ENCODE results near the gene IL22. TPM values are rescaled to one million over a fixed set of nuclear protein-coding genes. Genes with fewer than 3 reads are reported as not detected.
"Not testable (repeated sequence)": the region's sequence is repeated elsewhere in the genome, so short reads cannot be mapped to it uniquely, and the experiment has no call there.

The IL22 gene
- polyA plus RNA-seq, 1 experiment, result not detected

DNA sequence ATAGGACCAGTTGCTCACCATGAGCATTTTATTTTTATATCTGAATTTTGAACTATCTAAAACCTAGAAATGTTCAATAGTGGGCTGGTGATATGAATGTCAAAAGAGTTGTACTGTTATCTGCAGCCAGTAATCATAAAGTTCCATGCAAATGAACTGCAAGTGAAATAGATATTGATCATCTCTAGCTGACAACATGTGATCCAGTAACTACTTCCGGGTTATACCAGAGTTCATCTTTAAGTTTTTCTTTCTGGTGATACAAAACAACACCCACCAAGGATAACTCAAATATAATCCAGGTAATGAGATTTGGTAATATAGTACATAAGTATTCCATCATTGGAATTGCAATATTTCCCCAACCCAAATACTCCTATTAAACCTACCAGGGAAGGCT is 31.9 kb downstream of the IL22 start:
- no peak for DNase-seq (ENCODE audit: low read depth)
- peaks cover 1% of the 10 kb centered on the region for H3K27me3 ChIP-seq (ENCODE audit: control insufficient read depth, insufficient read depth, low read length)
- ChIA-PET CTCF (interaction anchor here (0.9 to 6.1 kb wide), 4 partner anchors 11 to 136 kb away, joined by 3 to 88 read pairs (median 16); no protein-coding TSS in a partner anchor), POLR2A (no interaction called here)
- H3K36me3 ChIP-seq (ENCODE audit: control insufficient read depth, insufficient read depth, low read length), result no peaks in the 10 kb centered on the region
- H3K4me3 ChIP-seq (ENCODE audit: low read depth, low read length), result no peak overlapping the region
- TF ChIP-seq, protein P1, sequence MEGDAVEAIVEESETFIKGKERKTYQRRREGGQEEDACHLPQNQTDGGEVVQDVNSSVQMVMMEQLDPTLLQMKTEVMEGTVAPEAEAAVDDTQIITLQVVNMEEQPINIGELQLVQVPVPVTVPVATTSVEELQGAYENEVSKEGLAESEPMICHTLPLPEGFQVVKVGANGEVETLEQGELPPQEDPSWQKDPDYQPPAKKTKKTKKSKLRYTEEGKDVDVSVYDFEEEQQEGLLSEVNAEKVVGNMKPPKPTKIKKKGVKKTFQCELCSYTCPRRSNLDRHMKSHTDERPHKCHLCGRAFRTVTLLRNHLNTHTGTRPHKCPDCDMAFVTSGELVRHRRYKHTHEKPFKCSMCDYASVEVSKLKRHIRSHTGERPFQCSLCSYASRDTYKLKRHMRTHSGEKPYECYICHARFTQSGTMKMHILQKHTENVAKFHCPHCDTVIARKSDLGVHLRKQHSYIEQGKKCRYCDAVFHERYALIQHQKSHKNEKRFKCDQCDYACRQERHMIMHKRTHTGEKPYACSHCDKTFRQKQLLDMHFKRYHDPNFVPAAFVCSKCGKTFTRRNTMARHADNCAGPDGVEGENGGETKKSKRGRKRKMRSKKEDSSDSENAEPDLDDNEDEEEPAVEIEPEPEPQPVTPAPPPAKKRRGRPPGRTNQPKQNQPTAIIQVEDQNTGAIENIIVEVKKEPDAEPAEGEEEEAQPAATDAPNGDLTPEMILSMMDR (IDR thresholded peaks at IDR 0.05; ENCODE audit: insufficient read depth, low read depth, low read length), result no peak

DNA sequence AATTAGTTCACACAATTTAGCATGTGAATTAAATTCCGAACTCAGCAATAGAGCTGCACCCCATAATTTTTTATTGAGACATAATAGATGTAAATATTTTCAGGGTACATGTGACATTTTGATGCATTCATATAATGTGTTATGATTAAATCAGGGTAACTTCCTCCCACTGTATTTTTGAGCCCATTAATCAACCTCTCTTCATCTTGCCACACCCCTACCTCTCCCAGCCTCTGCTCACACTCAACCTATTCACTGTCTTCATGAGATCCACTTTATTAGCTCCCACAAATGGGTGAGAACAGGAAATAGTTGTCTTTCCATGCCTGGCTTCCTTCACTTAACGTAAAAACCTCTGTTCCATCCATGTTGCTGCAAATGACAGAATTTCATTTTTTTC is 42.5 kb downstream of the IL22 start:
- POLR2A ChIA-PET, result no interaction called here
- no peak for DNase-seq (ENCODE audit: low read depth)
- no peaks in the 10 kb centered on the region for H3K36me3 ChIP-seq (ENCODE audit: control insufficient read depth, insufficient read depth, low read length)
- H3K4me3 ChIP-seq (ENCODE audit: low read depth, low read length), result no peak overlapping the region
- peaks cover 10% of the 10 kb centered on the region for H3K27me3 ChIP-seq (ENCODE audit: control insufficient read depth, insufficient read depth, low read length)
- CTCF ChIA-PET, result interaction anchor here (0.7 kb wide), 1 partner anchor 102 kb away, joined by 4 read pairs; no protein-coding TSS in a partner anchor
- TF ChIP-seq, protein P1 (IDR thresholded peaks at IDR 0.05; ENCODE audit: insufficient read depth, low read depth, low read length), result no peak

DNA sequence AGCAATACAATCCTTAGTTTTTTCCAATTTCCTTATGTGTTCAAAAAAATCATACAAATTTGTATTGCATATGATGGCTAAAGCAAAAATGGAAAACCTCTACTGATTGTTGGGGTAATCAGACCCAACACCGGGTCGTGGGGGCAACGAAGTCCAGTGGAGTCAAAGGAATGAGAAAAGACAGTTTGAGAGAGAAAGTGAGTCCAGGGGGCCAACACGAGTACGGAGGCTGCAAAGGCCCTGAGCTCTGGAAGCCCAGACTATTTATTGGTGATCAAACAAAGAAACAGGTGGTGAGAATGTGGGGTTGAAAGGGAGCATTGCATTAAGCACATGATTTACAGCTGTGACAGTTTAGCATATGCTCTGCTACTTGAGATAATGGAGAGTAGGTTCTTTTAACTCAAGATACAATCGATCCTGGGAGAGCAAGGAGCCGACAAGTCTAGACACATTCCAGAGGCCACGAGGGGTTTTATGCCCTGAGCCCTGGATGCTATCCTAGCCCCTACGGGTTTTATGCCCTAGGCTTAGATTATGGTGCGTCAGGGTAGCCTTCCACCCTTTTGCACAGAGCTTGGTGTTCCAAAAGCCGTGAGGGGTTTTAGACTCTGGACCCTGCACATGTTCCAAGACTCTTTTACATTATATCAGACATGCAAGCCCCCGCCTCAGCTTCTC is 44.2 kb downstream of the IL22 start:
- POLR2A ChIA-PET; DNase-seq (ENCODE audit: low read depth); H3K4me3 ChIP-seq (ENCODE audit: low read depth, low read length); H3K36me3 ChIP-seq (ENCODE audit: control insufficient read depth, insufficient read depth, low read length): not testable (repeated sequence)
- CTCF ChIA-PET, result interaction anchor here (0.6 kb wide), 1 partner anchor 1130 kb away, joined by 3 read pairs; no protein-coding TSS in a partner anchor
- H3K27me3 ChIP-seq (ENCODE audit: control insufficient read depth, insufficient read depth, low read length), result peaks cover 10% of the 10 kb centered on the region

DNA sequence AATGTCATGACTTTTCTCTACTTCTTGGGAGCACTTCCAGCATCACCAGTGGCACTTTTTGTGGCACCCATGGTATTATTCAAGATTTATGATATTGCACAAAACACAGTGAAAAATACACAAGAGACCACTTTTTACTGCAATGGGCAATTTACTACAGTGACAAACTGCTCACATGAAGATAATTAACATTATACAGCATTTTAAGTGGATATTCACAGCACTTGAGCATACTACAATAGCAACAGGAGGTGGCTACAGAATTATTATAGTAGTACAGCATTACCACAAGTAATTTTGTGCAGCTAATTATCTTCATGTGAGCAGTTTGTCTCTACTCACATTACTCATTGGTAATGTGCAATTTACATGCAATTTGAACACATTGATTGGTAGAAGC is 46.1 kb downstream of the IL22 start:
- H3K4me3 ChIP-seq (ENCODE audit: low read depth, low read length), result no peak overlapping the region
- CTCF ChIA-PET, result no interaction called here
- H3K36me3 ChIP-seq (ENCODE audit: control insufficient read depth, insufficient read depth, low read length), result no peaks in the 10 kb centered on the region
- DNase-seq (ENCODE audit: low read depth), result no peak
- H3K27me3 ChIP-seq (ENCODE audit: control insufficient read depth, insufficient read depth, low read length), result peaks cover 13% of the 10 kb centered on the region
- POLR2A ChIA-PET, result no interaction called here
- TF ChIP-seq, protein P1 (IDR thresholded peaks at IDR 0.05; ENCODE audit: insufficient read depth, low read depth, low read length), result no peak

DNA sequence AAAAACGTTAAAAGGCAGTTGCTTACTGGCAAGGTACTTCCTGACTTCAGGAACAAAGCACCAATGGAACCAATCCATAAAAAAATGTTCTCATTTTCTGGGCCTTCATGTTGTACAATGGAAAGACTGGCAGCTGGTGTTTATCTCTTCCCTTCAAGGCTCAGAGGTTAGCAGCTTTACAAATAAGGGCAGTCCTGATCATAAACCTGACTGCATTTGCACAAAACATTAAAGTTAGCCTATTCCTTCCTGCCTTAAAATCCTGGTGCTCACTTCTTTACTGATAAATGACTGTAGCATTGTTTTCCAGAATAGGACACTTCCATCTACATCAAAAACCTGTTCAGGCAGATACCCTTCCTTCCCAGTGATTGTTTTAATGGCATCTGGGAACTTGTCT is 47.0 kb downstream of the IL22 start:
- ChIA-PET CTCF (interaction anchor here (1.3 kb wide), 1 partner anchor 16 kb away, joined by 6 read pairs; no protein-coding TSS in a partner anchor), POLR2A (no interaction called here)
- Histone ChIP-seq H3K4me3 (ENCODE audit: low read depth, low read length) (no peak overlapping the region), H3K36me3 (ENCODE audit: control insufficient read depth, insufficient read depth, low read length) (no peaks in the 10 kb centered on the region), H3K27me3 (ENCODE audit: control insufficient read depth, insufficient read depth, low read length) (peaks cover 13% of the 10 kb centered on the region)
- no peak for DNase-seq (ENCODE audit: low read depth)
- TF ChIP-seq, protein P1 (IDR thresholded peaks at IDR 0.05; ENCODE audit: insufficient read depth, low read depth, low read length), result no peak

DNA sequence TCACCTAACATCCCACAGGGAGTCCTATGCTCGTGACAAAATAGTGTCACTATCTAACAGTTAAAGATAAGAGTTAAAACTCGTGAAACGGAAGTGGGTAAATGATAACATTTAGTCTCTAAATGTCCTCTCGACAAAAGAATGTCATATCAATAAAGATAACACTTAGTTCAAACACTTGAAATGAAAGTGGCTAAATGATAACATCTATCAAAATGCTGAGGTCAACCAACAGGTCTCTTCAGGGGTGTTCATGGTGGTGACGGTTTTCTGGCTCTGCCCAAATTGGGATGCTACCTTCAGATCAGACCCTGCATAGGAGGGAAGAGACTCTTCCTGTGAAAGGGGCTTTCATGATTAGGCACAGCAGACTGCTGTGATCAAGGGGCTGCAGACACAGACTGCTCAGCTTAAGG is 49.9 kb downstream of the IL22 start:
- no peak for DNase-seq (ENCODE audit: low read depth)
- Histone ChIP-seq H3K27me3 (ENCODE audit: control insufficient read depth, insufficient read depth, low read length) (peaks cover 14% of the 10 kb centered on the region), H3K36me3 (ENCODE audit: control insufficient read depth, insufficient read depth, low read length) (no peaks in the 10 kb centered on the region), H3K4me3 (ENCODE audit: low read depth, low read length) (no peak overlapping the region)
- ChIA-PET POLR2A (no interaction called here), CTCF (no interaction called here)
- TF ChIP-seq, protein P1 (IDR thresholded peaks at IDR 0.05; ENCODE audit: insufficient read depth, low read depth, low read length), result no peak

All from BJ (cell line).